Urinary bladder (tissue), 4 donors: ENCODE measurements around the gene CSNK2B. TPM values are rescaled to one million over a fixed set of nuclear protein-coding genes. Genes with fewer than 3 reads are reported as not detected.

Experiments
- DNase-seq: peaks from one replicate; pipeline ENCODE4 v3.0.0-alpha.2; 2015; ENCODE audit errors: extremely low spot score
- H3K27ac ChIP-seq: one replicate; pipeline ENCODE4 v1.5.1; 2013; ENCODE audit warnings: low read depth, mild to moderate bottlenecking, moderate library complexity
- H3K36me3 ChIP-seq: one replicate; pipeline ENCODE4 v1.6.1; 2013; ENCODE audit warnings: mild to moderate bottlenecking, moderate library complexity; ENCODE audit not compliant: insufficient read depth
- H3K4me1 ChIP-seq: one replicate; pipeline ENCODE4 v1.6.1; 2013; ENCODE audit warnings: mild to moderate bottlenecking, moderate library complexity; ENCODE audit not compliant: insufficient read depth
- H3K4me3 ChIP-seq: one replicate; pipeline ENCODE4 v1.5.1; 2013; ENCODE audit warnings: low read depth, low read length
- WGBS: extraction: QIAGEN DNeasy Blood & Tissue Kit; methylation state at CpG from one replicate; pipeline ENCODE4 v1.1.7; 2013; 5-methylcytosine and 5-hydroxymethylcytosine counted together
- polyA plus RNA-seq: library from polyadenylated mRNA; stranded (reverse); fragments of 200-250 nt; gene quantifications from one replicate; pipeline ENCODE4 v1.2.3, GENCODE V29; 2013
- total RNA-seq: library from RNA; depleted of rRNA; stranded (reverse); fragments of >200 nt; gene quantifications from one replicate; pipeline ENCODE4 v1.2.3, GENCODE V29; 2014
- donor health status: healthy with polysubstance abuse.
- donor health status: healthy.

Gene CSNK2B
- total and polyA plus RNA-seq, 2 donors = 44.3 to 151 TPM

DNA sequence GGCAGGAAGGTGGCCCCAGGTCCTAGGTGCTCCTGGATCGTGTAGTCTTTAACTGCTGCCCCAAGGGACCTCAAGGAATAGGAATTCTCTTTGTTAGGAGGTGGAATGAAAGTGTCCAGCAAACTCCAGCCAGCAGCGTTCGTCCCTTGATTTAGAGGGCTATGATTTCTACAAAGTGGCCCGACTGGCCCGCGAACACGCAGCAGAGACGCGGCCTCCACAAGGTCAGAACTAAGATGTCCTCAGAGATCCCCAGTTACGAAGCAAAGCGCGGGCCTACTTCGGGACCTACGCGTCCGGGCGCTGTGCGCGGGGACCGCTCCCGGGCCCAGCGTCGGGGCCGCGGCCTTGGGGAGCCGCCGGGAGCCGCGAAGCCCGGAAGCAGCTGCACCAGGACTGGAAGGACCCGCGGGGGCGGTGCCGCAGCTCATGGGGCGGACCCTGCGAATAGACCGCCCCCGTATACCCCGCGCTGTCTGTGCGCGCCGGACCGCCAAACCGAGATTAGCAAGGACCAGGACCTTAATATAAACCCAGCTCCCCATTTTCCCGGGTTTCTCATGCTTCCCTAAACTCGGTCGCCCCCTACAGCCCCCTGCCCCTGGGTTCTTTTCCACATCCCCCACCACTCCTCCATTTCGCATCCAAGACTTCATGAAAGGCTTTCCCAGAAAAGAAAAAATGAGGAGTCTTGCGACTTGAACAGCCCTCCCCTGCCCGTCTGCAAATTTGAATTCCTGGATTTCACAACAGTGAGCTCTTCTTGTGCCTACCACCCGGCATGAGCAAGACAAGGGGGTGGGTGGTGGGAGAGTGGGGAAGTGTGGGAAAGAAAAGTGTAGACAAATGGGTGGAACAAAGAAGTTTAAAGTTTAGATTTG, 5.3 kb upstream of the CSNK2B start, which contains the start of gene C6orf47:
C6orf47 (minus strand) TSS at position 398 of the 881 bp plus-strand sequence. CDS start 831 bp downstream, outside the sequence.
- Histone ChIP-seq H3K36me3 (no peaks in the 10 kb centered on the region), H3K27ac (peak within 1 kb of the TSS; percentile 92), H3K4me3 (peak within 1 kb of the TSS; percentile 81), H3K4me1 (peaks cover 3% of the 10 kb centered on the region)
- WGBS = under 1% methylated on average over 52 of the region's 52 CpGs
- peak; percentile 54 for DNase-seq

DNA sequence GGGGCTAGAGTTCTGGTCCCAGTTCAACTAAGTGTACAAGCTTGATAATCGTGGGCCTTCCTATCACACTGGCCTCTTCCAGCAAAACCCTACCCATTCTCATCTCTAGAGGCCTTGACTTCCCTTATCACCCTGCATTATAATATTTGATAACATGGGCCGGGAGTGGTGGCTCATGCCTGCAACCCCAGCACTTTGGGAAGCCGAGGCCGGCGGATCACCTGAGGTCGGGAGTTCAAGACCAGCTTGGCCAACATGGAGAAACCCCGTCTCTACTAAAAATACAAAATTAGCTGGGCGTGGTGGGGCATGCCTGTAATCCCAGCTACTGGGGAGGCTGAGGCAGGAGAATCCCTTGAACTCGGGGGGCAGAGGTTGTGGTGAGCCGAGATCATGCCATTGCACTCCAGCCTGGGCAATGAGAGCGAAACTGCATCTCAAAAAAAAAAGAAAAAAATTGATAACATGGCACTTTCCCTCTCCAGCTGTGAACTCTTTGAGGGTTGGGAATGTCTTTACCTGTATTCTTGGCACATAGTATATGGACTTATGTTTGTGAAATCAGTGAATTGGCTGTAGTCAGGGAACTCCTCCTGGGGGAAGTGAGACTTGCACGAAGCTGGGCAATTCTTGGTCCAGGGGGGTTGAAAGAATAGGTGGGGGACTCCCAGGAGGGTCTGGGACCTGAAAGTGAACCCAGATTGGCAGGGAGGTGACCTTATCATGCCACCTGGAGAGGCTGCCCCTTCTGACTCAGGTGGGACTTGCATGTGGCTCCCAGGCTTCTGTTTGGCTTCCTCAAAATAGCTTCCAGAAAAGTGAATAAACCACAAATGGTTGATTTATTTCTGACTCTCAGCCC, 4.4 kb upstream of the CSNK2B start:
- WGBS = 75% methylated on average over 12 of the region's 12 CpGs
- H3K4me3 ChIP-seq = peak overlapping the region; percentile 81
- no peaks in the 10 kb centered on the region for H3K36me3 ChIP-seq
- no peak for DNase-seq
- H3K27ac ChIP-seq = peak overlapping the region; percentile 92
- peaks cover 3% of the 10 kb centered on the region for H3K4me1 ChIP-seq

DNA sequence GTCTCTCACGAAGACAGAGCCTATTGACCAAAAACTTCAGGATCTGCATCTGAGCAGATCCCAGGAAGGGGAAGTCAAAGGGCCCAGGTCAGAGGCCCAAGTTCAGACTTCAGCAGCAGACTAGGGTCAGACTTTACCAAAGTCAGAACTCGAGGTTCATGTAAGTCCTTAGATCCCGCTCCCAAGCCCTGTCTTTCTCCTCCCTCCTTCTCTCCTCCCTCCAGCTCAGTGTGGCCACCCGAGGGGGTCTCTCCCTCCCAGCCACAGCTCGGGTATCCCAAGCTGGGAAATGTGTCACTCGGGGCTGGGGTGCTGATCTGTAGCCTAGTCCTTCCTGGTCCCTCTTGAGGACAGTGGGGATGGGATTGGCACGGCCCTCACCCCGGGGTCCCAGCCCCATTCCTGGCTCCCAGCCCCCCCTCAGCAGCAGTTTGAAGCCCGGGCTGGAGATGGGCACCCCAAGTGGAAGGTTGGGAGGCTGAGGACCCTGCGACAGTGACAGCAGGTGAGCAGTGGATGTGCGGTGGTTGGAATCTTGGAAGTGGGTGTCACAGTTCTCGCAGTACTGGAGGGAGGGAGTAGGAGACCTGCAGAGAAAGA, 3.7 kb upstream of the CSNK2B start:
- H3K4me3 ChIP-seq = no peak overlapping the region
- H3K36me3 ChIP-seq = no peaks in the 10 kb centered on the region
- 90% methylated on average over 12 of the region's 12 CpGs for WGBS
- H3K27ac ChIP-seq = no peak overlapping the region
- peaks cover 3% of the 10 kb centered on the region for H3K4me1 ChIP-seq
- DNase-seq = no peak

DNA sequence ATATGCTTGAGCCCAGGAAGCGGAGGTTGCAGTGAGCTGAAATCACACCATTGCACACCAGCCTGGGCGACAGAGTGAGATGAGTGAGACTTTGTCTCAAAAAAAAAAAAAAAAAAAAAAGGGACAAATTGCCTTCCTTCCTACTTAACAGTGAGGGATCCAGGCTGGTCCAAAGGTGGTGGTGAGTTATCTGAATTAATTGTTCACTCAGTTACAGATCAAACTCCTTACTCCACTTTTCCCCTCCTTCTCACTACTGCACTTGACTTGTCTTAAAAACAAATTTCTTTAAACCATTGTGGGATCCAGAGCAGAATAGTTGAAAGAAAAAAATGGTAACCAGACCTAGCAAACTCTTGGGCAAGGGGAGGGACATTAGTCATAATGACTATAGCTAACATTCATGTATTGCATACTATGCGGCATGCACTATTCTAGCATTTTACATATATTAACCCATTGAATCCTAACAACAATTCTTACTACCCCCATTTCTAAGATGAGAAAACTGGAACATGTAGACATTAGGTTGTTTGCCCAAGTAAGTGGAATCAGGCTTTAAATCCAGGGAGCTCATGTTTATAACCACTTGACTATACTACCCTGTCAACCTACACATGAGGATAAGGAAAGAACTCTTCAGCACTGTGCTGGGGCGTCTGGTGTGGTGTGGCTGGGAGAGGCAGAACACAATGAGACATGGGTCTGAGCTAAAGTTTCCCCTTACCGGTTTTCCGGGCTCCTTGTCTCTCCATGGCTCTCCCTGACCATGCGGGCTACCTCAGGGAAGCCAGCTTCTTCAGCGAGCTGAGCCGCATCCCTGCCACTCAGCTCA, 2.5 kb upstream of the CSNK2B start:
- peaks cover 3% of the 10 kb centered on the region for H3K4me1 ChIP-seq
- no peaks in the 10 kb centered on the region for H3K36me3 ChIP-seq
- WGBS = 56% methylated on average over 9 of the region's 9 CpGs
- peak overlapping the region; percentile 49 for H3K27ac ChIP-seq
- DNase-seq = no peak
- peak overlapping the region; percentile 80 for H3K4me3 ChIP-seq

DNA sequence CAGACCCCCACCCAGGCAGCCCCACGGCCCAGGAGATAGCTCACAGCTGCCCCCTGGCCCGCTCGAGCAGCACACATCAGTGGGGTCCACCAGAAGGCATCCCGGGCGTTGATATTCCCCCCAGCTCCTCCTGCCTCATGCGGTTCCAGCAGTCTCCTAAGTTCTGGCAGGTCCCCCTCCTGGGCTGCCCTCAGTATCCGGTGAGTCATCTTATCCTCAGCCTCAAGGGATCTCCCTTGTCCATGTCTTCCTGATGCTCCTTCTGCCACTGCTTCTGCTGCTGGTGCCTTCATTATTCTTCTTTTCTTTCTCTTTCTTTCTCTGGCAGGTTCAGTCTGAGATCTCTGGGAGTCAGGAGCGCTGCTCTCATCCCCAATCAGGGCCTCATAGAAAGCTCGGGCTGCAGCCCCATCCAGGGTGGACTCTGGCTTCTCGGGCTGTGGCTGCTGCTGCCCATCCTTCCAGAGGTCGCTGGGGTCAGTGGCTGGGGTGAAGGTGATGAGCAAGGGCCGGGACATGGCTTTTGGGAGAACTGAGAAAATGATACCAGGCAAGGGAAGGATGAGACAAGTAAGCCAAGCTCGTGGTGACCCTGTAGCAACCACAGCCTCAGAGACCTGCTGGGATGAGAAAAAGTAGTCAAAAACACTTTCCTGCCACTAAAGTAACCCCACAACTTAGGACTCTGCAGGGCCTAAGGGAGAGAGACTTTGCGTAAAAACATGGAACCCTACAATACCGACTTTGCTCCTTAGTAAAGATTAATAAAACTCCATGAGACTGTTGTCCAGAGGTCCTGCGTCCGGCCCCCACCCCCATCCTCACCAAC, 1.7 kb upstream of the CSNK2B start:
- WGBS = 10% methylated on average over 17 of the region's 17 CpGs
- no peak for DNase-seq
- Histone ChIP-seq H3K4me1 (peaks cover 3% of the 10 kb centered on the region), H3K36me3 (peaks cover 1% of the 10 kb centered on the region), H3K27ac (peak overlapping the region; percentile 92), H3K4me3 (peak overlapping the region; percentile 80)

DNA sequence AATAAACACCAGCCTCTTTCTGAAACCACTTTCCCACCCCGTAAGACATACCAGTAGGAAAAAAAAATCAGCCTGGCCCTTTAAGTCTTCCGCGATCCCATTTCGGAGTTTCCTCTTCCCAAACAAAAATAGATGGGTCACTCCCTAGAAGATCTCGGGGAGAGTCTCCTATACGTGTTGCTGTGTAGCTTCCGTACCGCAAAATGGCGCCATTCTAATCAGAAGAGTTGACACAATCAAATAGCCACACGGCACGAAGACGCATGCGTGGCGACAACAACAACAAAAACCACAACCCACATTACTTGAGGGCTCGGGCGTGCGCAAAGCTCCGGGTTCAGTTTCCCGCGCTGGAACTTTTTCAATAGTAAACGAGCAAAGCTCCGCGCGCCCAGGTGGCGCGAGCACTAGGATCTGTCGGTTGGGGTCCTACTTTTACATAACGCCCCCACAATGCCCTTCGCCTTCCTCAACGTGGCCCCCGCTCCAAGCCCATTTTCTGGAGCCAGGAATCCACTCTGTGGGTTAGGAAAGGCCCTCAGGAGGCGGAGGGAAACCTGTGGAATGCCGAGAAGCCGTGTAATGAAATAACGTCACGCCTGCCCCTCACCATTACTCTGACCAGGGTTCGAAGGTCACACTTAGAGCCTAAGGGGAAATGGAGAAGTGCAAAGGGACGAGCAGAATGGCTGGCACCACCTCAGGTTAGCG, 935 bp upstream of the CSNK2B start, which contains the start of gene GPANK1:
GPANK1 (minus strand) TSS at position 208 of the 711 bp plus-strand sequence. CDS start 519 bp downstream, outside the sequence.
- peak; percentile 92 for DNase-seq
- Histone ChIP-seq H3K4me1 (no peaks in the 10 kb centered on the region), H3K36me3 (peaks cover 6% of the 10 kb centered on the region), H3K27ac (peak within 1 kb of the TSS; percentile 92), H3K4me3 (peak within 1 kb of the TSS; percentile 80)
- under 1% methylated on average over 39 of the region's 39 CpGs for WGBS

DNA sequence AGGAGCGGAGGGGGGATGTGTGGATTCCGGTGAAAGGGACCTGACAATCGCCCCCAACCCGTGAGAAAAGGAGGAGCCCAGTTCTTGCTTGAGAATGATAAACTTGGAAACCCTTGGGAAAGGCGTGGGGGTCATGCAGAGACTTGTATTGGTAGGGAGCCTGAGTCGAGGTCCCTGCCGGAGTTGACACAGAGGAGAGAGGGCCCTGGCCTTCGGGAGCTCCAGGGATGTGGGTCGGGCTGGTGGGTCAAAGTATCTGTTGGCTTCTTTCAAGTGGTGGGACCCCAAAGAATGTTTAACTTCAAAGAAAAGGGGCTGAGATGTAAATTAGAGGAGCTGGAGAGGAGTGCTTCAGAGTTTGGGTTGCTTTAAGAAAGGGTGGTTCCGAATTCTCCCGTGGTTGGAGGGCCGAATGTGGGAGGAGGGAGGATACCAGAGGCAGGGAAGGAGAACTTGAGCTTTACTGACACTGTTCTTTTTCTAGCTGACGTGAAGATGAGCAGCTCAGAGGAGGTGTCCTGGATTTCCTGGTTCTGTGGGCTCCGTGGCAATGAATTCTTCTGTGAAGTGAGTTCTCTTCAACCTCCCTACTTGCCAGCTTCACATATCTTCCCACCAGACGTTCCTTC, 571 bp downstream of the CSNK2B start:
- Histone ChIP-seq H3K4me1 (no peaks in the 10 kb centered on the region), H3K4me3 (peak overlapping the region; percentile 80), H3K36me3 (peaks cover 8% of the 10 kb centered on the region), H3K27ac (peak overlapping the region; percentile 87)
- 4% methylated on average over 15 of the region's 15 CpGs for WGBS
- no peak for DNase-seq

GRCh38 chr6:31669676-31670075, 3.8 kb downstream of the CSNK2B start, which contains the start of gene LY6G5B:
Gene LY6G5B (plus strand): TSS chr6:31669976. CDS start chr6:31670951, 975 bp downstream.
- peaks cover 11% of the 10 kb centered on the region for H3K36me3 ChIP-seq

DNA sequence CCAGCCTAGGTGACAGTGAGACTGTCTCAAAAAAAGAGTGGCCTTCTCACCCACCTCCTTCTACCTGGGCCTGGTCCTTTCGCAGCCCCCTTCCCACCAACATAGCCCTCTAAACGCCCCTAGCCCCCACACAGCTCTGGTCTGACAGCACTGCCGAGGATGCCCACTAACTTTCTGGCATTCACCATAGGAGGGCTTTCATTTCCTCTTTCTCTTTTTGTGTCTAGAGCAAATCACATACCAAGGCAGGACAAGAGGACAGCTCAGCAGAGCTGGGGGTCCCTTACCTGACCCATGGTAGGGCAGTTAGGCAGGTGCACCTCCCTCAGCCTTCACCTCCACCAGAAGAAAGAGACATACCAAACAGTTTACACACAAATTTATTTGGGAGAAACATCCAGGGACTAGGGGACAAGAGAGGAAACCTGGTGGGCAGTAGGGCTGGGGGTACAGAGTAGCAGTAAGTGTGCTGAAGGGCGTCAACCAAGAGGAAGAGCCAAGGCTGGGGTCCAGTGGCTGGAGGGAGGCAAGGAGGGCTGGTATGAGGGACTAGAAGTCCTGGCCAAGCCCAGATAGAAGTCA, 10.5 kb downstream of the CSNK2B start:
- no peaks in the 10 kb centered on the region for H3K4me1 ChIP-seq
- H3K27ac ChIP-seq = no peak overlapping the region
- DNase-seq = no peak
- 85% methylated on average over 4 of the region's 4 CpGs for WGBS
- no peak overlapping the region for H3K4me3 ChIP-seq
- peaks cover 2% of the 10 kb centered on the region for H3K36me3 ChIP-seq

More at GRCh38 chr6:31669676-31670075, 3.8 kb downstream of the CSNK2B start, which contains the start of gene LY6G5B:
- Histone ChIP-seq H3K4me3 (no peak within 1 kb of the TSS), H3K27ac (no peak within 1 kb of the TSS), H3K4me1 (no peaks in the 10 kb centered on the region)
- 92% methylated on average over 8 of the region's 8 CpGs for WGBS
- DNase-seq = no peak

GRCh38 chr6:31676904-31677303, 11.0 kb downstream of the CSNK2B start:
- 72% methylated on average over 6 of the region's 6 CpGs for WGBS
- DNase-seq = no peak
- Histone ChIP-seq H3K36me3 (peaks cover 2% of the 10 kb centered on the region), H3K4me3 (no peak overlapping the region), H3K27ac (no peak overlapping the region), H3K4me1 (no peaks in the 10 kb centered on the region)

- Histone ChIP-seq H3K36me3 (peaks cover 2% of the 10 kb centered on the region), H3K27ac (no peak overlapping the region), H3K4me3 (no peak overlapping the region), H3K4me1 (no peaks in the 10 kb centered on the region)
- 72% methylated on average over 8 of the region's 8 CpGs for WGBS
- no peak for DNase-seq
Measured at GRCh38 chr6:31677955-31678354, 12.1 kb downstream of the CSNK2B start.
